GM23338 (cell line): ENCODE results near the gene BANF1. TPM values are rescaled to one million over a fixed set of nuclear protein-coding genes. Genes with fewer than 3 reads are reported as not detected.
A peak's percentile ranks its signal among the peaks of the same experiment; 100 is the strongest.

Experiments
- ATAC-seq: fragments of 200-7000 bp; cut with Tn5 transposase; 3 replicates; pipeline ENCODE4 v1.9.1; 2020
- DNase-seq: peaks from one replicate; pipeline ENCODE4 v3.0.0-alpha.2; 2015; ENCODE audit warnings: low spot score
- H2AFZ ChIP-seq: fragments of 200-600 bp; sonication (generic); 2 replicates; pipeline ENCODE4 v1.8.0; 2016; ENCODE audit warnings: antibody characterized with exemption, mild to moderate bottlenecking, moderate library complexity
- H3F3A ChIP-seq: fragments of 200-600 bp; sonication (generic); replicated peaks from 2 replicates; pipeline ENCODE4 v1.8.0; 2017; ENCODE audit warnings: antibody characterized with exemption, mixed run types, low read depth
- H3K27ac ChIP-seq: fragments of 200-600 bp; sonication (generic); 2 replicates; pipeline ENCODE4 v1.6.1; 2016; ENCODE audit warnings: low read depth
- H3K27me3 ChIP-seq: fragments of 200-600 bp; sonication (generic); 2 replicates; pipeline ENCODE4 v1.8.0; 2016; ENCODE audit warnings: mild to moderate bottlenecking, mixed run types, moderate library complexity; ENCODE audit not compliant: insufficient read depth
- H3K36me3 ChIP-seq: fragments of 200-600 bp; sonication (generic); 2 replicates; pipeline ENCODE4 v1.8.0; 2016; ENCODE audit warnings: mild to moderate bottlenecking; ENCODE audit not compliant: insufficient read depth
- H3K4me1 ChIP-seq: fragments of 200-600 bp; sonication (generic); 2 replicates; pipeline ENCODE4 v1.8.0; 2016; ENCODE audit warnings: mild to moderate bottlenecking, moderate library complexity; ENCODE audit not compliant: insufficient read depth
- H3K4me2 ChIP-seq: fragments of 200-600 bp; sonication (generic); 2 replicates; pipeline ENCODE4 v1.7.1; 2017; ENCODE audit warnings: mixed run types
- H3K4me3 ChIP-seq: fragments of 200-600 bp; sonication (generic); 2 replicates; pipeline ENCODE4 v1.6.1; 2016; ENCODE audit warnings: mixed run types
- H3K79me2 ChIP-seq: fragments of 200-600 bp; sonication (generic); replicated peaks from 2 replicates; pipeline ENCODE4 v1.8.0; 2017; ENCODE audit warnings: mild to moderate bottlenecking; ENCODE audit not compliant: insufficient read depth
- H3K9me2 ChIP-seq: fragments of 200-600 bp; sonication (generic); 2 replicates; pipeline ENCODE4 v1.8.0; 2017; ENCODE audit not compliant: insufficient read depth
- H4K20me1 ChIP-seq: fragments of 200-600 bp; sonication (generic); replicated peaks from 2 replicates; pipeline ENCODE4 v1.8.0; 2017; ENCODE audit warnings: mild to moderate bottlenecking; ENCODE audit not compliant: insufficient read depth
- H3K27ac Mint-ChIP-seq: 2 replicates; pipeline ENCODE4 v1.8.0; 2020; ENCODE audit warnings: inconsistent platforms, mild to moderate bottlenecking, moderate library complexity, mixed read lengths
- H3K27me3 Mint-ChIP-seq: 3 replicates; pipeline ENCODE4 v1.8.0; 2022; ENCODE audit warnings: low read depth, mild to moderate bottlenecking, moderate library complexity, mixed read lengths, inconsistent platforms; ENCODE audit not compliant: insufficient read depth, poor library complexity
- H3K36me3 Mint-ChIP-seq: 3 replicates; pipeline ENCODE4 v1.8.0; 2021; ENCODE audit warnings: low read depth, mild to moderate bottlenecking, inconsistent platforms, moderate library complexity, mixed read lengths
- H3K4me1 Mint-ChIP-seq: 3 replicates; pipeline ENCODE4 v1.8.0; 2020; ENCODE audit warnings: mild to moderate bottlenecking, inconsistent platforms, mixed read lengths
- H3K4me3 Mint-ChIP-seq: 3 replicates; pipeline ENCODE4 v1.8.0; 2021; ENCODE audit warnings: moderate library complexity, mild to moderate bottlenecking, inconsistent platforms, mixed read lengths
- H3K9me3 Mint-ChIP-seq: 3 replicates; pipeline ENCODE4 v1.8.0; 2020; ENCODE audit warnings: moderate library complexity, mild to moderate bottlenecking, inconsistent platforms, mixed read lengths
- EZH2 ChIP-seq: fragments of 200-600 bp; sonication (generic); IDR thresholded peaks from one replicate; pipeline ENCODE4 v1.8.0; 2017; ENCODE audit warnings: antibody characterized with exemption, mild to moderate bottlenecking, low read depth; ENCODE audit not compliant: unreplicated experiment
- STAT1 ChIP-seq: IDR thresholded peaks from one replicate; pipeline ENCODE4 v1.6.1; 2016; ENCODE audit warnings: antibody characterized with exemption; ENCODE audit not compliant: unreplicated experiment
- polyA plus RNA-seq: library from polyadenylated mRNA; unstranded; fragments of >200 nt; fragmentation: Nextera tagmentation; extraction: Ambion mirVana; gene quantifications from 2 replicates; pipeline ENCODE4 v1.2.1, GENCODE V29; 2016
- total RNA-seq: library from RNA; depleted of rRNA; stranded (reverse); fragments of >200 nt; shearing (Covaris generic); gene quantifications from 2 replicates; pipeline ENCODE4 v1.2.3, GENCODE V29; 2014
- TF ChIP-seq, protein P1 (sequence below), 2 experiments: fragments of 200-600 bp in 1 of 2; sonication (generic) in 1 of 2; conservative IDR thresholded peaks; 2 replicates each; pipeline versions ENCODE4 v1.5.1 to v1.6.1; 2016 to 2017; ENCODE audit warnings: antibody characterized with exemption in 2 of 2, low read depth in 2 of 2, mild to moderate bottlenecking in 2 of 2, moderate library complexity in 1 of 2
- TF ChIP-seq, protein P2 (sequence below): fragments of 250-450 bp; sonication (Bioruptor Pico); IDR thresholded peaks from 2 replicates; pipeline ENCODE4 v1.5.0; 2020; ENCODE audit warnings: mild to moderate bottlenecking, moderate library complexity
- TF ChIP-seq, protein P3 (sequence below): IDR thresholded peaks from one replicate; pipeline ENCODE4 v1.6.1; 2018; ENCODE audit warnings: antibody characterized with exemption; ENCODE audit not compliant: unreplicated experiment

The BANF1 gene
- total and polyA plus RNA-seq, 2 experiments from 2014 or later = 58.2 to 765 TPM

DNA sequence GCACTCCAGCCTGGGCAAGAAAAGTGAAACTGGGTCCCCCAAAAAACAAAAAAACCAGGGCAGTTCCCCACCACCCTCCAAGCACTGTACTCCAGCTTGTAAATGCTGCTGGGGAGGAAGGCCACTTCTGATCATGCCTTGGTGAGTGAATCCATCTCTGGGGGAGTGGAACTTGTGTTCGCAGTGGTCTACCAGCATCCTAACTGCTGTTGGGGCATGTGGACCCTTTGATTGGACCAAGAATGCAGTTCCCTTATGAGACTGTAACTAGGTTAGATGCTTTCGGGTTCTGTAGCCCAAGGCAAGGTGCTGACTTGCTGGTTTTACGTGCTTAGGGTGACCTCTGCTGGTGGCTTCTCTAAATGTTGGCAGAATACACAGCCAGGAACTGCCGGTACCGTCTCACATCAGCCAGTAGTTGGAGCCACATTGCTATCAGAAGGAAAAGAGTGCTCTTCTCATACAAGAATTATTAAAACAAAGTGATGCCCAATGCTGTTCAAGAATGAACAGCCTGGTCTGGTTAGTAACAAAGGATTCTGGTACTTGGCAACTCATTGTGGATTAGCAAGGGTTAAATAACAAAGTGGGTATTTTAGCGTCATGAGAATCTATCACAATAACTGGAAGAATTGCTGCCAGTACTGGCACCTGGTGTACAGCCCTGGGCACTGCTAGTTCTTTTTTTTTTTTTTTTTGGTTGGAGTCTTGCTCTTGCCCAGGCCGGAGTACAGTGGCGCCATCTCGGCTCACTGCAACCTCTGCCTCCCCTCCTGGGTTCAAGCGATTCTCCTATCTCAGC is 13.3 kb upstream of the BANF1 start:
- Histone ChIP-seq H3K27me3 (no peaks in the 10 kb centered on the region), H3K9me2 (no peaks in the 10 kb centered on the region), H3K4me1 (no peaks in the 10 kb centered on the region), H3K79me2 (no peaks in the 10 kb centered on the region), H3K4me3 (no peak overlapping the region), H2AFZ (no peak overlapping the region), H4K20me1 (no peaks in the 10 kb centered on the region), H3K27ac (no peak overlapping the region), H3F3A (0 out of 2 replicates have a peak, but pooled peaks cover 7% of the 10 kb centered on the region), H3K4me2 (no peak overlapping the region), H3K36me3 (no peaks in the 10 kb centered on the region)
- no peak overlapping the region; the same call in 2 of the 3 replicates for H3K4me3 Mint-ChIP-seq
- ATAC-seq (peak; percentile 99), DNase-seq (peak; percentile 97)
- H3K4me1 Mint-ChIP-seq = no peaks in the 10 kb centered on the region
- TF ChIP-seq EZH2 = no peak
- TF ChIP-seq, protein P1, sequence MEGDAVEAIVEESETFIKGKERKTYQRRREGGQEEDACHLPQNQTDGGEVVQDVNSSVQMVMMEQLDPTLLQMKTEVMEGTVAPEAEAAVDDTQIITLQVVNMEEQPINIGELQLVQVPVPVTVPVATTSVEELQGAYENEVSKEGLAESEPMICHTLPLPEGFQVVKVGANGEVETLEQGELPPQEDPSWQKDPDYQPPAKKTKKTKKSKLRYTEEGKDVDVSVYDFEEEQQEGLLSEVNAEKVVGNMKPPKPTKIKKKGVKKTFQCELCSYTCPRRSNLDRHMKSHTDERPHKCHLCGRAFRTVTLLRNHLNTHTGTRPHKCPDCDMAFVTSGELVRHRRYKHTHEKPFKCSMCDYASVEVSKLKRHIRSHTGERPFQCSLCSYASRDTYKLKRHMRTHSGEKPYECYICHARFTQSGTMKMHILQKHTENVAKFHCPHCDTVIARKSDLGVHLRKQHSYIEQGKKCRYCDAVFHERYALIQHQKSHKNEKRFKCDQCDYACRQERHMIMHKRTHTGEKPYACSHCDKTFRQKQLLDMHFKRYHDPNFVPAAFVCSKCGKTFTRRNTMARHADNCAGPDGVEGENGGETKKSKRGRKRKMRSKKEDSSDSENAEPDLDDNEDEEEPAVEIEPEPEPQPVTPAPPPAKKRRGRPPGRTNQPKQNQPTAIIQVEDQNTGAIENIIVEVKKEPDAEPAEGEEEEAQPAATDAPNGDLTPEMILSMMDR (conservative IDR thresholded peaks at IDR 0.05; ENCODE audit: low read depth in 2 of 2) = peak; percentile 99 to 100
- peaks cover 9% of the 10 kb centered on the region for H3K27me3 Mint-ChIP-seq
- H3K9me3 Mint-ChIP-seq = no peaks in the 10 kb centered on the region
- no peaks in the 10 kb centered on the region for H3K36me3 Mint-ChIP-seq
- H3K27ac Mint-ChIP-seq = no peak overlapping the region; the same call in 1 of the 2 replicates

DNA sequence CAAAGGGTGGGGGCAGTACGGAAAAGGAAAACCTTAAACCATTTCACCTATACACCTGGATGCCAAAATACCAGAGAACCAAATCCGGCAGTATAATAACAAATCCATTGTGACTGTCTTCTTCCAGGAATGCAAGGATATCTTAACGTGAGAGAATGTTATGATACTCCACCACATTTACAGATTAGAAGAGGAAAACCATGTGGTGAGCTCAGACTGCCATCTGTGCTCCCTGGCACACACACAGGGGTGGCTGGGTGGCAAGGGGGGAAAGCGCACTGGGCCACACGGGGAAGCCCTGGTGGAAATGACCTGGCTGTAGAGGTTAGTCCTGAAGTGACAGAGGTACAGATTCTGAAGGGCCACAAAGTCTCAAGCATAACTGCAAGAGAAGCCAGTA is 10.2 kb upstream of the BANF1 start:
- no peaks in the 10 kb centered on the region for H3K9me3 Mint-ChIP-seq
- Histone ChIP-seq H3K9me2 (no peaks in the 10 kb centered on the region), H2AFZ (no peak overlapping the region), H3K79me2 (no peaks in the 10 kb centered on the region), H3K36me3 (no peaks in the 10 kb centered on the region), H3F3A (0 out of 2 replicates have a peak, but pooled peaks cover 7% of the 10 kb centered on the region), H3K4me2 (no peak overlapping the region), H4K20me1 (no peaks in the 10 kb centered on the region), H3K4me1 (no peaks in the 10 kb centered on the region), H3K4me3 (no peak overlapping the region), H3K27me3 (no peaks in the 10 kb centered on the region), H3K27ac (no peak overlapping the region)
- no peak overlapping the region for H3K4me3 Mint-ChIP-seq
- no peaks in the 10 kb centered on the region for H3K4me1 Mint-ChIP-seq
- no peak for DNase-seq
- H3K36me3 Mint-ChIP-seq = peaks cover 6% of the 10 kb centered on the region; the same call in 1 of the 3 replicates
- no peak for ATAC-seq
- peaks cover 5% of the 10 kb centered on the region for H3K27me3 Mint-ChIP-seq
- no peak overlapping the region for H3K27ac Mint-ChIP-seq
- TF ChIP-seq, protein P1 (conservative IDR thresholded peaks at IDR 0.05; ENCODE audit: low read depth in 2 of 2) = no peak
- TF ChIP-seq STAT1 = no peak
- TF ChIP-seq, protein P2, sequence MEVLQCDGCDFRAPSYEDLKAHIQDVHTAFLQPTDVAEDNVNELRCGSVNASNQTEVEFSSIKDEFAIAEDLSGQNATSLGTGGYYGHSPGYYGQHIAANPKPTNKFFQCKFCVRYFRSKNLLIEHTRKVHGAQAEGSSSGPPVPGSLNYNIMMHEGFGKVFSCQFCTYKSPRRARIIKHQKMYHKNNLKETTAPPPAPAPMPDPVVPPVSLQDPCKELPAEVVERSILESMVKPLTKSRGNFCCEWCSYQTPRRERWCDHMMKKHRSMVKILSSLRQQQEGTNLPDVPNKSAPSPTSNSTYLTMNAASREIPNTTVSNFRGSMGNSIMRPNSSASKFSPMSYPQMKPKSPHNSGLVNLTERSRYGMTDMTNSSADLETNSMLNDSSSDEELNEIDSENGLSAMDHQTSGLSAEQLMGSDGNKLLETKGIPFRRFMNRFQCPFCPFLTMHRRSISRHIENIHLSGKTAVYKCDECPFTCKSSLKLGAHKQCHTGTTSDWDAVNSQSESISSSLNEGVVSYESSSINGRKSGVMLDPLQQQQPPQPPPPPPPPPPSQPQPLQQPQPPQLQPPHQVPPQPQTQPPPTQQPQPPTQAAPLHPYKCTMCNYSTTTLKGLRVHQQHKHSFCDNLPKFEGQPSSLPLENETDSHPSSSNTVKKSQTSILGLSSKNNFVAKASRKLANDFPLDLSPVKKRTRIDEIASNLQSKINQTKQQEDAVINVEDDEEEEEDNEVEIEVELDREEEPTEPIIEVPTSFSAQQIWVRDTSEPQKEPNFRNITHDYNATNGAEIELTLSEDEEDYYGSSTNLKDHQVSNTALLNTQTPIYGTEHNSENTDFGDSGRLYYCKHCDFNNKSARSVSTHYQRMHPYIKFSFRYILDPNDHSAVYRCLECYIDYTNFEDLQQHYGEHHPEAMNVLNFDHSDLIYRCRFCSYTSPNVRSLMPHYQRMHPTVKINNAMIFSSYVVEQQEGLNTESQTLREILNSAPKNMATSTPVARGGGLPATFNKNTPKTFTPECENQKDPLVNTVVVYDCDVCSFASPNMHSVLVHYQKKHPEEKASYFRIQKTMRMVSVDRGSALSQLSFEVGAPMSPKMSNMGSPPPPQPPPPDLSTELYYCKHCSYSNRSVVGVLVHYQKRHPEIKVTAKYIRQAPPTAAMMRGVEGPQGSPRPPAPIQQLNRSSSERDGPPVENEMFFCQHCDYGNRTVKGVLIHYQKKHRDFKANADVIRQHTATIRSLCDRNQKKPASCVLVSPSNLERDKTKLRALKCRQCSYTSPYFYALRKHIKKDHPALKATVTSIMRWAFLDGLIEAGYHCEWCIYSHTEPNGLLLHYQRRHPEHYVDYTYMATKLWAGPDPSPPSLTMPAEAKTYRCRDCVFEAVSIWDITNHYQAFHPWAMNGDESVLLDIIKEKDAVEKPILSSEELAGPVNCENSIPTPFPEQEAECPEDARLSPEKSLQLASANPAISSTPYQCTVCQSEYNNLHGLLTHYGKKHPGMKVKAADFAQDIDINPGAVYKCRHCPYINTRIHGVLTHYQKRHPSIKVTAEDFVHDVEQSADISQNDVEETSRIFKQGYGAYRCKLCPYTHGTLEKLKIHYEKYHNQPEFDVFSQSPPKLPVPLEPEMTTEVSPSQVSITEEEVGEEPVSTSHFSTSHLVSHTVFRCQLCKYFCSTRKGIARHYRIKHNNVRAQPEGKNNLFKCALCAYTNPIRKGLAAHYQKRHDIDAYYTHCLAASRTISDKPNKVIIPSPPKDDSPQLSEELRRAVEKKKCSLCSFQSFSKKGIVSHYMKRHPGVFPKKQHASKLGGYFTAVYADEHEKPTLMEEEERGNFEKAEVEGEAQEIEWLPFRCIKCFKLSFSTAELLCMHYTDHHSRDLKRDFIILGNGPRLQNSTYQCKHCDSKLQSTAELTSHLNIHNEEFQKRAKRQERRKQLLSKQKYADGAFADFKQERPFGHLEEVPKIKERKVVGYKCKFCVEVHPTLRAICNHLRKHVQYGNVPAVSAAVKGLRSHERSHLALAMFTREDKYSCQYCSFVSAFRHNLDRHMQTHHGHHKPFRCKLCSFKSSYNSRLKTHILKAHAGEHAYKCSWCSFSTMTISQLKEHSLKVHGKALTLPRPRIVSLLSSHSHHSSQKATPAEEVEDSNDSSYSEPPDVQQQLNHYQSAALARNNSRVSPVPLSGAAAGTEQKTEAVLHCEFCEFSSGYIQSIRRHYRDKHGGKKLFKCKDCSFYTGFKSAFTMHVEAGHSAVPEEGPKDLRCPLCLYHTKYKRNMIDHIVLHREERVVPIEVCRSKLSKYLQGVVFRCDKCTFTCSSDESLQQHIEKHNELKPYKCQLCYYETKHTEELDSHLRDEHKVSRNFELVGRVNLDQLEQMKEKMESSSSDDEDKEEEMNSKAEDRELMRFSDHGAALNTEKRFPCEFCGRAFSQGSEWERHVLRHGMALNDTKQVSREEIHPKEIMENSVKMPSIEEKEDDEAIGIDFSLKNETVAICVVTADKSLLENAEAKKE (CRISPR knock-in tag) = no peak
- TF ChIP-seq, protein P3, sequence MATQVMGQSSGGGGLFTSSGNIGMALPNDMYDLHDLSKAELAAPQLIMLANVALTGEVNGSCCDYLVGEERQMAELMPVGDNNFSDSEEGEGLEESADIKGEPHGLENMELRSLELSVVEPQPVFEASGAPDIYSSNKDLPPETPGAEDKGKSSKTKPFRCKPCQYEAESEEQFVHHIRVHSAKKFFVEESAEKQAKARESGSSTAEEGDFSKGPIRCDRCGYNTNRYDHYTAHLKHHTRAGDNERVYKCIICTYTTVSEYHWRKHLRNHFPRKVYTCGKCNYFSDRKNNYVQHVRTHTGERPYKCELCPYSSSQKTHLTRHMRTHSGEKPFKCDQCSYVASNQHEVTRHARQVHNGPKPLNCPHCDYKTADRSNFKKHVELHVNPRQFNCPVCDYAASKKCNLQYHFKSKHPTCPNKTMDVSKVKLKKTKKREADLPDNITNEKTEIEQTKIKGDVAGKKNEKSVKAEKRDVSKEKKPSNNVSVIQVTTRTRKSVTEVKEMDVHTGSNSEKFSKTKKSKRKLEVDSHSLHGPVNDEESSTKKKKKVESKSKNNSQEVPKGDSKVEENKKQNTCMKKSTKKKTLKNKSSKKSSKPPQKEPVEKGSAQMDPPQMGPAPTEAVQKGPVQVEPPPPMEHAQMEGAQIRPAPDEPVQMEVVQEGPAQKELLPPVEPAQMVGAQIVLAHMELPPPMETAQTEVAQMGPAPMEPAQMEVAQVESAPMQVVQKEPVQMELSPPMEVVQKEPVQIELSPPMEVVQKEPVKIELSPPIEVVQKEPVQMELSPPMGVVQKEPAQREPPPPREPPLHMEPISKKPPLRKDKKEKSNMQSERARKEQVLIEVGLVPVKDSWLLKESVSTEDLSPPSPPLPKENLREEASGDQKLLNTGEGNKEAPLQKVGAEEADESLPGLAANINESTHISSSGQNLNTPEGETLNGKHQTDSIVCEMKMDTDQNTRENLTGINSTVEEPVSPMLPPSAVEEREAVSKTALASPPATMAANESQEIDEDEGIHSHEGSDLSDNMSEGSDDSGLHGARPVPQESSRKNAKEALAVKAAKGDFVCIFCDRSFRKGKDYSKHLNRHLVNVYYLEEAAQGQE = no peak
